ENCODE measurements around the gene CUEDC2. TPM values are rescaled to one million over a fixed set of nuclear protein-coding genes. Genes with fewer than 3 reads are reported as not detected.

CUEDC2 gene
- total RNA-seq: 10 to 100 TPM; 70.2 to 81.7 TPM

DNA sequence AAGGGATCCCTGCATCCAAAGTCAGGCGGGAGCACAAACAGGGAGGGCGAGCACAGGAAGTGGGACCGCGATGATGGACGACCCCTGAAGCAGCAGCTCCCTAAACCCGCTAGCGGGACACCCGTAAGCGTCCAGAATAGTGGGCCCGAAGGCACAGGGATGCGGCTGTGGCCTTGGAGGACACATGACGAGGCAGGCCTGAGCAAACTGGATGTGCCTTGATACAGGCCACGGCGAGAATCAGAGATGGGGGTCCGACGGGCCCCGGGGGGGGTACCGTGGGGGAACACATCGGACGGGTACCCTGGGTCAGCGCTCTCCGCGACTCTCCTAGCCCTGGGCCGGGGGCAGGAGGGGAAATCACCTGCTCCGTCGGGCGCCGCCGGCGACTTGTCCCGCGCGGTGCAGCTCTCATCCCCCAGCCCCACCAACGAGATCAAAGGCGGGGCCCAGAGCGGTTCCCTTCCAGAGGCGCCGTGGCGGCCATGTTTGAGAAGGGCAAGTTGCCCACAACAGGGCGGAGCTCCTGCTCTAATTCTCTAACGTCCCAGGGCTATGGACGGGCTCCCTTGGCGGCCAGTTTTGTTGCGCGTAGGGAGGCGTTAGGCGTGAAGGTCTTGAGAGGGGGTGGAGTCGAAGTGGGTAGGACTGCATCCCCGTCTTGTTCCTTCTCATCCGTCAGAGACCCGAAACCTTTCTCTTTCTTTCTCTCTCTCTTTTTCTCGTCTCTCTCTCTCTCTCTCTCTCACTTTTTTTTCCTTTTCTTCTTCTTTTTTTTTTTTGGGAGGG lies at the start of gene CUEDC2:
Gene CUEDC2, minus strand, starts transcription at position 413 of the 789 bp plus-strand sequence. CDS start 7,386 bp downstream, outside the sequence.
- H3K36me3 ChIP-seq: no peaks in the 10 kb centered on the region
- peak; percentile 93 for DNase-seq (ENCODE audit: low spot score)
- no peaks in the 10 kb centered on the region for H3K27me3 ChIP-seq (replicated peaks; ENCODE audit: insufficient read depth)
- H3K4me3 ChIP-seq: peak within 1 kb of the TSS; percentile 75 to 89
- intact Hi-C loops (cut with DNase I): no loop called here
- no peaks in the 10 kb centered on the region for H3K9me3 ChIP-seq
- TF ChIP-seq POLR2AphosphoS5 (IDR thresholded peaks at IDR 0.05) (peak; percentile 97), CTCF (IDR thresholded peaks at IDR 0.05) (no peak)
- peak within 1 kb of the TSS; percentile 71 to 79 for H3K27ac ChIP-seq
- H3K4me1 ChIP-seq (replicated peaks): peaks cover 4% of the 10 kb centered on the region
- WGBS: under 1% methylated on average over 47 of the region's 52 CpGs

GRCh38 chr10:102480396-102480795 lies 48.0 kb upstream of the CUEDC2 start:
- 79% methylated on average over 8 of the region's 9 CpGs for WGBS
- Histone ChIP-seq H3K27ac (no peak overlapping the region), H3K27me3 (replicated peaks; ENCODE audit: insufficient read depth) (no peaks in the 10 kb centered on the region), H3K4me1 (replicated peaks) (no peaks in the 10 kb centered on the region), H3K9me3 (no peaks in the 10 kb centered on the region), H3K4me3 (no peak overlapping the region), H3K36me3 (peaks cover 22 to 33% of the 10 kb centered on the region in 2 donors)
- no peak for DNase-seq (ENCODE audit: low spot score)
- intact Hi-C loops (cut with DNase I): no loop called here
- TF ChIP-seq CTCF (IDR thresholded peaks at IDR 0.05): no peak
- TF ChIP-seq POLR2A (IDR thresholded peaks at IDR 0.05): no peak
- TF ChIP-seq POLR2AphosphoS5 (IDR thresholded peaks at IDR 0.05): no peak

DNA sequence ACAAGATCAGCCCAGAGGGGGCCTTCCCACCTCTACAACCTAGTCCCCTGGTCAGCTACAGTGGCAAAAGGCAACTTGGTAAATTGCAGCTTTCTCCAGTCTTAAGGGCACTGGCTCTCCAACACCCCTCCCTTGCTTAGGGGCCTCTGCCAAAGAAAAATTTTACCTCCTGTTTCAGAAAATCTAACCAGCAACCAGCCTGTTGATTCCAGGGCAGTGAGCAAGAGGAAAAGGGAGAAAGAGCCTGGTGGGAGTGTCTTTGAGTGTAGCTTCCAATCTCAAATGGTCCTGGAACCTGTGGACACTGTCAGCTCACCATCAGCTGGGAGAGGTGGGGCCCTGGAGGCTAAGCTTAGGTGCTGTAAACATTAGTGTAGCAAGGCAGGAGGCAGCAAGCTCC lies 47.3 kb upstream of the CUEDC2 start:
- no peak for DNase-seq (ENCODE audit: low spot score)
- H3K9me3 ChIP-seq: no peaks in the 10 kb centered on the region
- no peaks in the 10 kb centered on the region for H3K27me3 ChIP-seq (replicated peaks; ENCODE audit: insufficient read depth)
- H3K27ac ChIP-seq: no peak overlapping the region
- no peak overlapping the region for H3K4me3 ChIP-seq
- no peak for TF ChIP-seq CTCF (IDR thresholded peaks at IDR 0.05)
- TF ChIP-seq POLR2A (IDR thresholded peaks at IDR 0.05): no peak
- TF ChIP-seq POLR2AphosphoS5 (IDR thresholded peaks at IDR 0.05): no peak
- peaks cover 19 to 28% of the 10 kb centered on the region in 2 donors for H3K36me3 ChIP-seq
- intact Hi-C loops (cut with DNase I): no loop called here
- no peaks in the 10 kb centered on the region for H3K4me1 ChIP-seq (replicated peaks)

GRCh38 chr10:102476466-102477141 lies 44.2 kb upstream of the CUEDC2 start:
- H3K4me3 ChIP-seq: no peak overlapping the region
- 66% methylated on average over 9 of the region's 9 CpGs for WGBS
- peak overlapping the region in 1 of 2 donors; percentile 41 for H3K27ac ChIP-seq
- intact Hi-C loops (cut with DNase I): no loop called here
- H3K27me3 ChIP-seq (replicated peaks; ENCODE audit: insufficient read depth): no peaks in the 10 kb centered on the region
- no peaks in the 10 kb centered on the region for H3K4me1 ChIP-seq (replicated peaks)
- peaks cover 2 to 7% of the 10 kb centered on the region in 2 donors for H3K36me3 ChIP-seq
- no peaks in the 10 kb centered on the region for H3K9me3 ChIP-seq
- no peak for TF ChIP-seq POLR2A (IDR thresholded peaks at IDR 0.05)
- no peak for TF ChIP-seq CTCF (IDR thresholded peaks at IDR 0.05)
- no peak for TF ChIP-seq POLR2AphosphoS5 (IDR thresholded peaks at IDR 0.05)
- DNase-seq (ENCODE audit: low spot score): no peak

Data from prostate gland (tissue), 2 donors.